Karpas-422 (cell line): Measurements from ENCODE around the gene TENT4A. TPM values are rescaled to one million over a fixed set of nuclear protein-coding genes. Genes with fewer than 3 reads are reported as not detected.
A peak's percentile ranks its signal among the peaks of the same experiment; 100 is the strongest.

Source experiments
- DNase-seq: peaks from one replicate; pipeline ENCODE4 v3.0.0-alpha.2; 2015
- H2AFZ ChIP-seq: fragments of 200-600 bp; sonication (generic); 2 replicates; pipeline ENCODE4 v1.6.1; 2014; ENCODE audit warnings: antibody characterized with exemption, low read length, mixed read lengths
- H3K27ac ChIP-seq: fragments of 200-600 bp; sonication (generic); 2 replicates; pipeline ENCODE4 v1.5.1; 2014; ENCODE audit warnings: mild to moderate bottlenecking, low read length, moderate library complexity
- H3K27me3 ChIP-seq: fragments of 200-600 bp; sonication (generic); 2 replicates; pipeline ENCODE4 v1.6.1; 2014; ENCODE audit warnings: low read length, mixed read lengths
- H3K36me3 ChIP-seq: fragments of 200-600 bp; sonication (generic); 2 replicates; pipeline ENCODE4 v1.6.1; 2014; ENCODE audit warnings: low read length, mixed read lengths; ENCODE audit not compliant: insufficient read depth
- H3K4me1 ChIP-seq: fragments of 200-600 bp; sonication (generic); 2 replicates; pipeline ENCODE4 v1.6.1; 2014; ENCODE audit warnings: mild to moderate bottlenecking, low read length, mixed read lengths
- H3K4me2 ChIP-seq: fragments of 200-600 bp; sonication (generic); 2 replicates; pipeline ENCODE4 v1.6.1; 2014; ENCODE audit warnings: low read length, low read depth, mild to moderate bottlenecking; ENCODE audit not compliant: poor library complexity, severe bottlenecking
- H3K4me3 ChIP-seq: fragments of 200-600 bp; sonication (generic); 2 replicates; pipeline ENCODE4 v1.5.1; 2014; ENCODE audit warnings: mild to moderate bottlenecking, antibody characterized with exemption, low read length, mixed read lengths
- H3K79me2 ChIP-seq: fragments of 200-600 bp; sonication (generic); 2 replicates; pipeline ENCODE4 v1.6.1; 2014; ENCODE audit warnings: mild to moderate bottlenecking, low read length, mixed read lengths
- H3K9ac ChIP-seq: fragments of 200-600 bp; sonication (generic); 2 replicates; pipeline ENCODE4 v1.6.0; 2014; ENCODE audit warnings: low read length
- H3K9me2 ChIP-seq: fragments of 200-600 bp; sonication (generic), shearing (Covaris generic); replicated peaks from 2 replicates; pipeline ENCODE4 v1.6.0; 2014; ENCODE audit warnings: mild to moderate bottlenecking, low read length, moderate library complexity; ENCODE audit not compliant: insufficient read depth
- H3K9me3 ChIP-seq: fragments of 300-700, 200-600 bp; sonication (generic); 2 replicates; pipeline ENCODE4 v1.6.1; 2014; ENCODE audit warnings: low read length, mixed read lengths
- H4K20me1 ChIP-seq: fragments of 200-600 bp; sonication (generic); 2 replicates; pipeline ENCODE4 v1.6.1; 2014; ENCODE audit warnings: mild to moderate bottlenecking, antibody characterized with exemption, low read length, low read depth; ENCODE audit not compliant: insufficient read depth
- total RNA-seq: library from RNA; depleted of rRNA; stranded (reverse); fragments of >200 nt; shearing (Covaris generic); gene quantifications from 2 replicates; pipeline ENCODE4 v1.2.3, GENCODE V29; 2014; ENCODE audit warnings: low replicate concordance

Gene TENT4A
- total RNA-seq, 1 experiment from 2014 or later, result 45.3 TPM

GRCh38 chr5:6762116-6762515 is 48.9 kb downstream of the TENT4A start:
- no peaks in the 10 kb centered on the region for H3K9me2 ChIP-seq
- H3K36me3 ChIP-seq, result peaks cover 2% of the 10 kb centered on the region; the same call in 1 of the 2 replicates
- no peak overlapping the region for H3K9ac ChIP-seq
- H3K4me3 ChIP-seq, result no peak overlapping the region
- no peaks in the 10 kb centered on the region for H3K27me3 ChIP-seq
- H3K79me2 ChIP-seq, result no peaks in the 10 kb centered on the region
- no peak overlapping the region for H3K27ac ChIP-seq
- DNase-seq, result no peak
- no peaks in the 10 kb centered on the region for H4K20me1 ChIP-seq
- H3K9me3 ChIP-seq, result no peaks in the 10 kb centered on the region
- H3K4me2 ChIP-seq, result no peak overlapping the region
- H3K4me1 ChIP-seq, result no peaks in the 10 kb centered on the region
- no peak overlapping the region for H2AFZ ChIP-seq

DNA sequence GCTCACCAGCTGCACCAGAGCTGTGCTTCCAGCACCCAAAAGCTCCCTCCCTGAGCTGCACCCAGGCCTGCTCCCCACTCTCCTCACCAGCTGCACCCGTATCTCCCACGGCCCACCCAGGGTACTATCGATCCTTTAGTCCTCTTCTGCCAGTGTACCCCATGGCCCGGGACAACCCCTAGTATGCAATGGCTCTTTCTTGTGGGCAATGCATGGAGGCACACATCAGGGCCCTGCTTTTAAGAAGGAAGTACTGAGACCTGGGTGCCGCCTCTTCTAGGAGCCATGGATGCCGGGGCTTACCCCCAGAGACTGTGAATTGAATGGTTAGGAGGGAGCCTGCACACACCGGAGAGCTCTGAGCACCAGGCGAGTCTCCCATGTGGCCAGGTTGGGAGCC is 49.5 kb downstream of the TENT4A start:
- Histone ChIP-seq H3K36me3 (peaks cover 2% of the 10 kb centered on the region; the same call in 1 of the 2 replicates), H3K27ac (no peak overlapping the region), H3K27me3 (no peaks in the 10 kb centered on the region), H4K20me1 (no peaks in the 10 kb centered on the region), H3K4me1 (no peaks in the 10 kb centered on the region), H3K9me3 (no peaks in the 10 kb centered on the region), H3K4me3 (no peak overlapping the region), H3K79me2 (no peaks in the 10 kb centered on the region), H3K9me2 (no peaks in the 10 kb centered on the region), H3K9ac (no peak overlapping the region), H2AFZ (no peak overlapping the region), H3K4me2 (no peak overlapping the region)
- no peak for DNase-seq

- no peaks in the 10 kb centered on the region for H4K20me1 ChIP-seq
- H3K9me3 ChIP-seq, result no peaks in the 10 kb centered on the region
- H3K27me3 ChIP-seq, result no peaks in the 10 kb centered on the region
- no peaks in the 10 kb centered on the region for H3K4me1 ChIP-seq
- H2AFZ ChIP-seq, result no peak overlapping the region
- H3K9me2 ChIP-seq, result no peaks in the 10 kb centered on the region
- no peaks in the 10 kb centered on the region for H3K79me2 ChIP-seq
- H3K9ac ChIP-seq, result no peak overlapping the region
- DNase-seq, result no peak
- H3K4me3 ChIP-seq, result no peak overlapping the region
- no peak overlapping the region for H3K4me2 ChIP-seq
- H3K36me3 ChIP-seq, result no peaks in the 10 kb centered on the region
- no peak overlapping the region for H3K27ac ChIP-seq
Observed at GRCh38 chr5:6763191-6763590, 50.0 kb downstream of the TENT4A start.

DNA sequence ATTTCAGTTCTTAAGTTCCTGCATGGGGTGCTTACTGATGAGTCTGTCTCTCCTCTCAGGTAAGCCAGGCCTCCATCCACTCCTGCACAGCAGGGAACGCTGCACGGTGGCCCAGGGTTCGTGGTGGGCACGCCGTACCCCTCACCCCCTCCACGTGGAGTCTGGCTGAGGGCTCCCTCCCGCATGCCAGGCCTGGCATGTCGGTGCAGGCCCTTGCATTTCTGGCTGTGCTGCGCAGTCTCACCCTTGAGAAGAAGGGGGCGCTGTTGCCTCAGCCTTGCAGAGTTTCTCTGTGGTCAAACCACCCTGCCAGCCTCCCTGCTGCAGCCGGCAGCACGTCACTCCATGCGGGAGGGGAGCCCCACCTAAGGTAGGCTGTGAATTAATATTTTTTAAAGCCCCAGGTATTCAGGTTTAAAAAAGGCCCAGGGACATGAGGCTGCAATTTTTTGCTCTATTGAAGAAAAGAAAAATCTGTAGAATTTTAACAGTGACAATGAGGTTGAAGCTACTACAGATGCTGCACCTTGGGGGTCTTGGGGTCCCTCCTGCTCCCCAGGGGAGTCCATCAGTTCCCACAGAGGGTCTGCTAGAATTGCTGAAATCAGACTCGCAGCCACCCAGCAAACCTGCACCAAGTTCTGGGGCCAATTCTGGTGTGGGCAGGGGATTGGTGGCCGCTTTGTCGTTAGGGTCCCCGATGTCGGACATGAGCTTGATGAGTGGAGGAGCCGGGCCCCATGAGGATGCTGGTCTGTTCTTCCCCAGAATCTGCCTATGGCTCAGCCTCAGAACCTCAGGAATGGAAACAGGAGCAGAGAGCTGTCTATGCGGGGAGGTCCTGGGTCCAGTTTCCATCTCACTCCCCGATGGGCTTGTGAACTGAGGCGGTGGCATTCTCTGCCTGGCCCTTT is 52.6 kb downstream of the TENT4A start:
- Histone ChIP-seq H3K9ac (no peak overlapping the region), H2AFZ (no peak overlapping the region), H3K27me3 (no peaks in the 10 kb centered on the region), H3K79me2 (no peaks in the 10 kb centered on the region), H3K4me3 (no peak overlapping the region), H3K4me1 (no peaks in the 10 kb centered on the region), H4K20me1 (no peaks in the 10 kb centered on the region), H3K36me3 (no peaks in the 10 kb centered on the region), H3K4me2 (no peak overlapping the region), H3K9me3 (no peaks in the 10 kb centered on the region), H3K27ac (no peak overlapping the region), H3K9me2 (no peaks in the 10 kb centered on the region)
- peak; percentile 87 for DNase-seq

GRCh38 chr5:6766604-6767093 is 53.4 kb downstream of the TENT4A start:
- H3K36me3 ChIP-seq, result no peaks in the 10 kb centered on the region
- no peak overlapping the region for H3K27ac ChIP-seq
- no peaks in the 10 kb centered on the region for H3K27me3 ChIP-seq
- no peaks in the 10 kb centered on the region for H3K9me3 ChIP-seq
- no peaks in the 10 kb centered on the region for H3K79me2 ChIP-seq
- no peak for DNase-seq
- no peak overlapping the region for H3K9ac ChIP-seq
- H2AFZ ChIP-seq, result no peak overlapping the region
- no peak overlapping the region for H3K4me3 ChIP-seq
- H3K4me1 ChIP-seq, result no peaks in the 10 kb centered on the region
- no peaks in the 10 kb centered on the region for H4K20me1 ChIP-seq
- H3K9me2 ChIP-seq, result no peaks in the 10 kb centered on the region
- no peak overlapping the region for H3K4me2 ChIP-seq

DNA sequence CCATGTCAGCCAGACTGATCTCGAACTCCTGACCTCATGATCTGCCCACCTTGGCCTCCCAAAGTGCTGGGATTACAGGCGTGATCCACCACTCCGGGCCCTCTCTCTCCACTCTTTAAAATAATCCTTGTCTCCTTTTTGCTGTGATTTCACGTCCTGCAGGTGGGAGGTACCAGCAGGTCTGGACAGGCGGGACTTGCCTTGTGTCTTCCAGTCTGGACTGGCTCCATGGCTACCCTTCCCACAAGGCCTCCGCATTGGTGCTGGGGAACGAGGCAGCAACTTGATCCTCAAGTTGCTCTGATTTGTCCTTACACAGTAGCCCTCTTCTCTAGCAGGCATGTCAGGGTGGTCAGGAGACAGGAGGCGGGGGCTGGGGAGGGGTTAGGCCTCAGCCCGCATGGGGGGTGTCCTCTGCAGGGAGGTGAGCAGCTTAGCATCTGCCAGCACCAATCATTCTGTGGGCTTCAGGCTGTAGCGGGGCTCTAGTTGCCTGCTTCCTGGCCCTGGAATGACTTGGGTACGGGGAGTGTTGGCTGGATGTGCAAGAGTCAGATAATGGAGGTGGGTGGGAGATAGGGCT is 54.3 kb downstream of the TENT4A start:
- Histone ChIP-seq H3K4me2 (no peak overlapping the region), H3K79me2 (no peaks in the 10 kb centered on the region), H3K27ac (no peak overlapping the region), H2AFZ (no peak overlapping the region), H3K36me3 (no peaks in the 10 kb centered on the region), H3K9me2 (no peaks in the 10 kb centered on the region), H3K4me1 (no peaks in the 10 kb centered on the region), H3K4me3 (no peak overlapping the region), H3K27me3 (no peaks in the 10 kb centered on the region), H4K20me1 (no peaks in the 10 kb centered on the region), H3K9me3 (no peaks in the 10 kb centered on the region), H3K9ac (no peak overlapping the region)
- no peak for DNase-seq

DNA sequence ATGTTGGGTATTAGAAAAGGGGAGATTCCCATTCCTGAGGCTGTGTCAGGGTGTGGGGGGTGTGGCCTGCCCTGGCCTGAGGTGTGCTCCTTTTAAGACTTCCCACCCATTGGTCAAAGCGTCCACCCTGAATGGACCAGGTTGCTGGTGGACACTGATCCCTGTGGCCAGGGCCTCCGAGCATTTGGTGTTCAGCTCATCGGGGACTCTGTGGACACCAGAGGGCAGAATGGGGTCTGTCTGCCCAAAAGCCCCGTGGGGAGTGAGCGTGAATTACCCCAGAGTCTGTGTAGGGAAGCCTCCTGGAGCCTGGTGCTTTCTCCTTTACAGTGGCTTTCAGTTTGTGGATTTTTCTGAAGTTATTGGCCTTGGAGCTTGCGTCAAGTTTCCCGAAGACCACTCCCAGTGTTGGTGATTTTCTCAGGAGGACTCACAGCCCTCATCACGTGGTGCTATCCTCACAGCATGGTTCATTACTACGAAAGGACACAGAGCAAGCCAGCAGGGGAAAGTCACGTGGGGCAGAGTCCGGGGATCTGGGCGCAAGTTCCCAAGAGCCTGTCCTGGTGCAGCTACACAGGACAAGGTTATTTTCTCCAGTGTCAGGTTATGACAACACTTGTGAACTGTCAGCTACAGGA is 55.5 kb downstream of the TENT4A start:
- no peaks in the 10 kb centered on the region for H3K4me1 ChIP-seq
- H3K4me2 ChIP-seq, result no peak overlapping the region
- H3K9me3 ChIP-seq, result no peaks in the 10 kb centered on the region
- H3K36me3 ChIP-seq, result no peaks in the 10 kb centered on the region
- H3K9ac ChIP-seq, result no peak overlapping the region
- DNase-seq, result no peak
- no peak overlapping the region for H3K27ac ChIP-seq
- no peaks in the 10 kb centered on the region for H3K9me2 ChIP-seq
- no peaks in the 10 kb centered on the region for H3K79me2 ChIP-seq
- no peak overlapping the region for H2AFZ ChIP-seq
- H4K20me1 ChIP-seq, result no peaks in the 10 kb centered on the region
- no peaks in the 10 kb centered on the region for H3K27me3 ChIP-seq
- no peak overlapping the region for H3K4me3 ChIP-seq
